Measurements from ENCODE around the gene MGAT5.

MGAT5 gene

GRCh38 chr2:134260713-134261112, 6.8 kb downstream of the MGAT5 start:
- no peak overlapping the region for H3K4me3 ChIP-seq (ENCODE audit: low read depth, low read length)
- no peak for TF ChIP-seq CTCF (IDR thresholded peaks at IDR 0.05; ENCODE audit: low read depth, low read length)

GRCh38 chr2:134261398-134262131, 7.7 kb downstream of the MGAT5 start:
- H3K4me3 ChIP-seq (ENCODE audit: low read depth, low read length) = no peak overlapping the region
- no peak for TF ChIP-seq CTCF (IDR thresholded peaks at IDR 0.05; ENCODE audit: low read depth, low read length)

GRCh38 chr2:134262684-134263083, 8.8 kb downstream of the MGAT5 start:
- H3K4me3 ChIP-seq (ENCODE audit: low read depth, low read length) = no peak overlapping the region
- no peak for TF ChIP-seq CTCF (IDR thresholded peaks at IDR 0.05; ENCODE audit: low read depth, low read length)

GRCh38 chr2:134268265-134268664, 14.4 kb downstream of the MGAT5 start:
- H3K4me3 ChIP-seq (ENCODE audit: low read depth, low read length) = no peak overlapping the region
- TF ChIP-seq CTCF (IDR thresholded peaks at IDR 0.05; ENCODE audit: low read depth, low read length) = no peak

GRCh38 chr2:134269230-134269629, 15.4 kb downstream of the MGAT5 start:
- no peak overlapping the region for H3K4me3 ChIP-seq (ENCODE audit: low read depth, low read length)
- TF ChIP-seq CTCF (IDR thresholded peaks at IDR 0.05; ENCODE audit: low read depth, low read length) = no peak

- TF ChIP-seq CTCF (IDR thresholded peaks at IDR 0.05; ENCODE audit: low read depth, low read length) = no peak
- no peak overlapping the region for H3K4me3 ChIP-seq (ENCODE audit: low read depth, low read length)
Measured at GRCh38 chr2:134269972-134270735, 16.3 kb downstream of the MGAT5 start.

GRCh38 chr2:134271758-134272157, 17.9 kb downstream of the MGAT5 start:
- TF ChIP-seq CTCF (IDR thresholded peaks at IDR 0.05; ENCODE audit: low read depth, low read length) = no peak
- H3K4me3 ChIP-seq (ENCODE audit: low read depth, low read length) = no peak overlapping the region
